A673 (cell line): ENCODE results near the gene ATP8B4. TPM values are rescaled to one million over a fixed set of nuclear protein-coding genes. Genes with fewer than 3 reads are reported as not detected.

Source experiments
- BruUV-seq: library from RNA; stranded (reverse); fragments of 400-500 nt; replicated peaks from 2 replicates; lab custom pipeline; 2021; lab: Mats Ljungman, UMichigan
- CTCF ChIA-PET: fragments of 300-600 bp; sonication (Branson Sonifier 250); formaldehyde crosslinking; loops from one replicate; lab custom pipeline; 2022; ENCODE audit warnings: antibody characterized with exemption; lab: Charles Lee
- POLR2A ChIA-PET: fragments of 300-600 bp; sonication (Branson Sonifier 250); formaldehyde crosslinking; loops from one replicate; lab custom pipeline; 2022; ENCODE audit warnings: antibody characterized with exemption; ENCODE audit not compliant: low non-redundant PET; lab: Charles Lee
- DNase-seq: peaks from one replicate; pipeline ENCODE4 v3.0.0-alpha.2; 2015; ENCODE audit warnings: low spot score
- H3K27ac ChIP-seq: fragments of 200-600 bp; sonication (generic); 2 replicates; pipeline ENCODE4 v1.5.1; 2016; ENCODE audit warnings: mixed run types, low read depth, mild to moderate bottlenecking, mixed read lengths, antibody characterized with exemption, low read length; ENCODE audit not compliant: poor library complexity, severe bottlenecking
- H3K27me3 ChIP-seq: fragments of 200-600 bp; sonication (generic); replicated peaks from 2 replicates; pipeline ENCODE4 v1.6.1; 2017; ENCODE audit warnings: mixed run types, low read depth, mild to moderate bottlenecking, mixed read lengths, antibody characterized with exemption, low read length; ENCODE audit not compliant: insufficient read depth, poor library complexity
- H3K36me3 ChIP-seq: fragments of 200-600 bp; sonication (generic); 2 replicates; pipeline ENCODE4 v1.6.1; 2016; ENCODE audit warnings: mixed run types, mild to moderate bottlenecking, mixed read lengths, antibody characterized with exemption, low read length; ENCODE audit not compliant: insufficient read depth, poor library complexity, severe bottlenecking
- H3K4me1 ChIP-seq: fragments of 200-600 bp; sonication (generic); 2 replicates; pipeline ENCODE4 v1.6.1; 2017; ENCODE audit warnings: mixed run types, mild to moderate bottlenecking, mixed read lengths, antibody characterized with exemption, low read length; ENCODE audit not compliant: insufficient read depth, poor library complexity, severe bottlenecking
- H3K4me3 ChIP-seq: fragments of 200-600 bp; sonication (generic); 2 replicates; pipeline ENCODE4 v1.5.1; 2016; ENCODE audit warnings: low read depth, mixed run types, mild to moderate bottlenecking, mixed read lengths, low read length; ENCODE audit not compliant: poor library complexity, severe bottlenecking
- H3K9me3 ChIP-seq: fragments of 200-600 bp; sonication (generic); 2 replicates; pipeline ENCODE4 v1.6.1; 2016; ENCODE audit warnings: mixed run types, low read depth, mild to moderate bottlenecking, mixed read lengths, antibody characterized with exemption, low read length; ENCODE audit not compliant: poor library complexity, severe bottlenecking
- CTCF ChIP-seq: fragments of 300-800, 200-600 bp; sonication (generic); conservative IDR thresholded peaks from 2 replicates; pipeline ENCODE4 v1.5.1; 2017; ENCODE audit warnings: low read depth, mild to moderate bottlenecking, antibody characterized with exemption, low read length, moderate library complexity, mixed read lengths
- EZH2 ChIP-seq: fragments of 200-600 bp; sonication (generic); IDR thresholded peaks from 2 replicates; pipeline ENCODE4 v1.6.1; 2017; ENCODE audit warnings: borderline replicate concordance, low read depth, mild to moderate bottlenecking, mixed read lengths, antibody characterized with exemption, low read length; ENCODE audit not compliant: poor library complexity, severe bottlenecking
- intact Hi-C: fragments of 100-400 bp; cut with micrococcal nuclease; formaldehyde crosslinking; loops from one replicate; pipeline ENCODE4 v1.10.0; 2022; ENCODE audit not compliant: unreplicated experiment
- total RNA-seq: library from RNA; stranded (reverse); gene quantifications from 2 replicates; pipeline ENCODE4 v1.2.3, GENCODE V29; 2021

Gene ATP8B4
- total RNA-seq, 1 experiment from 2014 or later = 0.30 TPM

- no TSS peak for BruUV-seq
- POLR2A ChIA-PET = no interaction called here
Observed at GRCh38 chr15:49962044-49962602, 156.9 kb downstream of the ATP8B4 start.

GRCh38 chr15:49953421-49953820, 165.6 kb downstream of the ATP8B4 start:
- Histone ChIP-seq H3K4me1 (no peaks in the 10 kb centered on the region), H3K27ac (no peak overlapping the region), H3K9me3 (no peaks in the 10 kb centered on the region), H3K27me3 (no peaks in the 10 kb centered on the region), H3K36me3 (no peaks in the 10 kb centered on the region), H3K4me3 (no peak overlapping the region)
- BruUV-seq = no TSS peak
- no peak for DNase-seq
- POLR2A ChIA-PET = no interaction called here
- CTCF ChIA-PET = no interaction called here
- intact Hi-C loops = no loop called here
- TF ChIP-seq CTCF = no peak

More at GRCh38 chr15:49962044-49962602, 156.9 kb downstream of the ATP8B4 start:
- H3K27ac ChIP-seq = no peak overlapping the region
- CTCF ChIA-PET = no interaction called here
- peaks cover 7% of the 10 kb centered on the region for H3K9me3 ChIP-seq
- no peak for DNase-seq
- H3K4me1 ChIP-seq = no peaks in the 10 kb centered on the region
- no peak overlapping the region for H3K4me3 ChIP-seq
- no peak for TF ChIP-seq CTCF
- no peak for TF ChIP-seq EZH2
- H3K36me3 ChIP-seq = no peaks in the 10 kb centered on the region
- intact Hi-C loops = no loop called here
- no peaks in the 10 kb centered on the region for H3K27me3 ChIP-seq

GRCh38 chr15:49946681-49947080, 172.4 kb downstream of the ATP8B4 start:
- Histone ChIP-seq H3K36me3 (no peaks in the 10 kb centered on the region), H3K4me3 (no peak overlapping the region), H3K27me3 (no peaks in the 10 kb centered on the region), H3K4me1 (no peaks in the 10 kb centered on the region), H3K9me3 (no peaks in the 10 kb centered on the region), H3K27ac (no peak overlapping the region)
- TF ChIP-seq CTCF (no peak), EZH2 (no peak)
- intact Hi-C loops = no loop called here
- ChIA-PET POLR2A (no interaction called here), CTCF (no interaction called here)
- no peak for DNase-seq
- no TSS peak for BruUV-seq
